GM18873 (cell line): ENCODE measurements around the gene CORO7.

Experiments
- ATAC-seq: cut with Tn5 transposase; IDR thresholded peaks from one replicate; pipeline ENCODE4 v1.9.1; 2021; ENCODE audit warnings: mild to moderate bottlenecking, moderate library complexity, moderate number of reproducible peaks; ENCODE audit not compliant: unreplicated experiment, low FRiP score

Gene CORO7

GRCh38 chr16:4325253-4325758, 91.1 kb downstream of the CORO7 start:
- no peak for ATAC-seq

- ATAC-seq = no peak
These were observed 91.7 kb downstream of the CORO7 start for GRCh38 chr16:4324492-4325252.

- ATAC-seq = no peak
These were observed 92.4 kb downstream of the CORO7 start for GRCh38 chr16:4323845-4324488.

GRCh38 chr16:4323071-4323844, 93.1 kb downstream of the CORO7 start:
- ATAC-seq = no peak

- no peak for ATAC-seq
These were observed 94.0 kb downstream of the CORO7 start for GRCh38 chr16:4322121-4323052.

- no peak for ATAC-seq
These were observed 94.9 kb downstream of the CORO7 start for GRCh38 chr16:4321286-4322120.

GRCh38 chr16:4320571-4321137, 95.7 kb downstream of the CORO7 start:
- no peak for ATAC-seq

GRCh38 chr16:4319454-4320421, 96.7 kb downstream of the CORO7 start:
- ATAC-seq = no peak

- ATAC-seq = no peak
These were observed 97.4 kb downstream of the CORO7 start for GRCh38 chr16:4318967-4319366.

GRCh38 chr16:4318451-4318910, 97.9 kb downstream of the CORO7 start:
- ATAC-seq = no peak

- ATAC-seq = no peak
These were observed 98.6 kb downstream of the CORO7 start for GRCh38 chr16:4317532-4318450.

GRCh38 chr16:4316864-4317531, 99.4 kb downstream of the CORO7 start:
- ATAC-seq = no peak

GRCh38 chr16:4316108-4316863, 100.1 kb downstream of the CORO7 start:
- ATAC-seq = no peak

GRCh38 chr16:4315186-4316107, 100.9 kb downstream of the CORO7 start, which contains the start of gene GLIS2:
TSS of gene GLIS2 (plus strand) at chr16:4316067. CDS start at chr16:4332281, 16,214 bp downstream.
- no peak for ATAC-seq
